Large intestine (tissue), 3 donors: ENCODE measurements around the gene GID8. TPM values are rescaled to one million over a fixed set of nuclear protein-coding genes. Genes with fewer than 3 reads are reported as not detected.

ENCODE experiments used
- DNase-seq, 2 donors: peaks; one replicate each; pipeline versions ENCODE4 v3.0.0 to v3.0.0-alpha.2; 2013
- H3K27ac ChIP-seq: one replicate; pipeline ENCODE4 v1.5.1; 2013; ENCODE audit warnings: low read length
- H3K27me3 ChIP-seq: 2 replicates; pipeline ENCODE4 v1.6.1; 2013; ENCODE audit warnings: low read length; ENCODE audit not compliant: control insufficient read depth, insufficient read depth
- H3K36me3 ChIP-seq: 2 replicates; pipeline ENCODE4 v1.6.1; 2013; ENCODE audit warnings: low read length; ENCODE audit not compliant: control insufficient read depth, insufficient read depth
- H3K4me1 ChIP-seq: one replicate; pipeline ENCODE4 v1.6.1; 2013; ENCODE audit warnings: low read length; ENCODE audit not compliant: control insufficient read depth, insufficient read depth
- H3K4me3 ChIP-seq: one replicate; pipeline ENCODE4 v1.5.1; 2013; ENCODE audit warnings: low read length
- H3K9me3 ChIP-seq: one replicate; pipeline ENCODE4 v1.6.1; 2013; ENCODE audit warnings: mild to moderate bottlenecking, low read depth, low read length, moderate library complexity; ENCODE audit not compliant: control insufficient read depth
- WGBS: methylation state at CpG from one replicate; pipeline ENCODE4 v1.1.5; 2013; ENCODE audit warnings: low lambda C conversion rate; ENCODE audit not compliant: insufficient coverage; 5-methylcytosine and 5-hydroxymethylcytosine counted together
- polyA plus RNA-seq: library from polyadenylated mRNA; unstranded; fragments of 120-200 nt; gene quantifications from one replicate; pipeline ENCODE4 v1.2.1, GENCODE V29; 2013

The GID8 gene
- polyA plus RNA-seq, 1 donor = 32.2 TPM

DNA sequence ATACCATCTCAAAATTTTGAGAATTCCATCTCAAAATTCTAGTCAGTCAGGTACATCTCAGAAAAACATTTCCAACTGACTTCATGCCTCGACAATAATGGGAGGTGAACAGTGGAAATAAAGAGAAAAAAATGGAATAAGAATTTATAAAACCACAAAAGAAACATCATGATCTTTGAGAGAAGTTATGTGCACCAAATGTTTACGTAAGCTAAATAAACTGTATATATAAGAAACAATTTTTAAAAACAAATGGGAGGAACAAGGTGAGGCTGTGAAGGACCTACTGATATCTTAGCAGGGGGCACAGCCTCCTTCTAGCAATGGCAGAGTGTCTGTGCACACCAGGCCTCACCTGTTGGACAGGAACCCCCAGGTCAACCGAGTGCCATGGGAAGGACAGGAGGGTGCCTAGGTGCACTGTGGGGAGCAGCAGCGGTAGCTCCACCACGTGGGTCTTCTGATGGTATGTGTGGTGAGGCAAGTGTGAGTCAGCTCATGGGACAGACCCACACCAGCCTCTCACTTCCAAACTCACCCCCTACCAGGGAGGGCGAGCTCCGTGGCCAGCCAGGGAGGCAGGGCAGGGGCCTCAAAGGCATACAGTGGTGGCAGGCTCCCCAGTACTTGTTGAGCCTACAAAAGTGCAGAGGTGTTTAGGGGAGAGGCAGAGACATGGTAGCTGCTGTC is 34.9 kb upstream of the GID8 start:
- Histone ChIP-seq H3K4me1 (peaks cover 12% of the 10 kb centered on the region), H3K27me3 (no peaks in the 10 kb centered on the region), H3K9me3 (no peaks in the 10 kb centered on the region), H3K4me3 (no peak overlapping the region), H3K27ac (no peak overlapping the region), H3K36me3 (peaks cover 65% of the 10 kb centered on the region)
- 90% methylated on average over 2 of the region's 7 CpGs for WGBS
- DNase-seq = no peak

DNA sequence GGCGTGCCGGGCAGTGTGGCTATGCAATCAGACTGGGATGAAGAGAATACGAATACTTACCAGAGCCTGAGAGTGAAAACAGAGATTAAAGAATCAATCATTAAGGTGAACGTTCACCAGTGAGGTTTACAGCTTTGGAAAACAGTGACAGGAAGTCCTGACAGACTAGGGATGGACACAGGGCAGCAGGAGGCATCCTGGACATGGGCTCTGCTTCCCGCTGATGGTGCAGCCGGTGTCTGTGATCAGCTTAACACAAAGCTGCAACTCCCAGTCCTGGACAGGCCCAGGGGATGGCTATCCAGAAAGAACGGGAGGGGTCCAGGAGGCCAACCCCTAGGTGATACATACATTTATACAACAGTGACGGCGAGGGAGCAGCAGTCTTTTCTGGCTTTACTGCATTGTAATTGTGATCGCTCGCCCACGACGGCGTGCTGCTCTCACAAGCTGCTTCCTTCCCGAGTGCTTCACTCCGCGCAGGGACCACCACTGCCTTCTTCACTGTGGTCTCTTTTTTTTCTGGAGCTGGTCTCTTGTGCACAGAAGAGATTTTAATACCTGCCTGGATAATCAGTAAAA is 32.3 kb upstream of the GID8 start:
- no CpG with 5 or more reads among the region's 17 CpGs for WGBS
- Histone ChIP-seq H3K27ac (no peak overlapping the region), H3K4me3 (no peak overlapping the region), H3K27me3 (no peaks in the 10 kb centered on the region), H3K9me3 (no peaks in the 10 kb centered on the region), H3K4me1 (no peaks in the 10 kb centered on the region), H3K36me3 (peaks cover 91% of the 10 kb centered on the region)
- no peak for DNase-seq

DNA sequence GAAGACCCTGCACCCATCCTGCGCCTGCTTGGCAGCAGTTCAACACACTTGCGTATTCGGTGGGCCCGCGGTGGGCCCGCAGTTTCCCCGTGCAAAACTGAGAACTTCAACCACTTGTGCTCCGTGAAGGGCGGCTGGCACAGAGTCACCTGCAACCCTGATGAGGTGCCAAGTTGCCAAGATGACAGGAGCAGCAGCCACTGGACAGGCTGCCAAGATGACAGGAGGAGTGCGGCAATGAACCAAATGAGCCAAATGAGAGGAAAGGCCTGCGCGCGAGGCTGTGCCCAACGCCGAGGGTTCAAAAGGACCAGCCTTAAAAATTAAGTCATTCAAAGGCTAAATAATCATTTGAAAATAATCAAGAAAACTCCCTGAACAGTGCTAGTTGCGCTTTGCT is 31.7 kb upstream of the GID8 start:
- whole genome bisulfite sequencing = 100% methylated on average over 5 of the region's 16 CpGs
- H3K36me3 ChIP-seq = peaks cover 94% of the 10 kb centered on the region

DNA sequence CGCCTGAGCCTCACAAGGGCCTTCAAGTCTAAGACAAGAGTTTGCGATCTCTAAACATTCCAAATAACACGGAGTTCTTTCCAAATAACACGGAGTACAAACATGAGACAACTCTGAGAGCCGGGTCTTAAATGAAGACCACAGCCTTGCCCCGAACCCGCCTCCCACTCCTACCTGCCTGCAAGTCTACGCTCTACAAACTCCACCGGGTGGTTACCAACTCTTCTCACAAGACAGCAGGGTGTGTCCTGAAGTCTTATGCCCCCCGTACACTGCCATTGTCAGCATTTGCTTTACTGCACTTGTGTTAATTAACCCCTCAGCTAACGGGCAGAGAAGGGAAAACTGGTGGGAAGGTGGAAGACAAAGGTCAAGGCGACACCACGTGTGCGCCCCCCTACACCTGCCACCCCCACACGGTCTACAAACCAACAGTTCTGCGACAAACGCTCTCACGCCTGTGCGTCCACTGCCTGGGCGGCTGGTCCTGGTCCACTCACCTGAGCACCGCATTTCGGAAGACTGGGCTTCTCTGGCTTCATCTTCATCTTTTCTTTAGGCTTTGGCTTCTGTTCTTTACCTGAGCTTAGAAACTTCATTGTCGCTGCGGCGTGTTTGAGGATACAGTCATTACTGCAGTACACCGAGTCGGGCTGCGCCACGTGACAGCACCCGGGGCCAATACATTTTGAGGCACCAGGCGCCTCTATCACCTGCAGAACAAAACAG is 31.1 kb upstream of the GID8 start:
- H3K4me3 ChIP-seq = no peak overlapping the region
- H3K27ac ChIP-seq = no peak overlapping the region
- DNase-seq = no peak
- peaks cover 5% of the 10 kb centered on the region for H3K9me3 ChIP-seq
- H3K36me3 ChIP-seq = peaks cover 96% of the 10 kb centered on the region
- 87% methylated on average over 3 of the region's 31 CpGs for WGBS
- no peaks in the 10 kb centered on the region for H3K4me1 ChIP-seq
- no peaks in the 10 kb centered on the region for H3K27me3 ChIP-seq

More for the DNA sequence above, 31.7 kb upstream of the GID8 start:
- peaks cover 4% of the 10 kb centered on the region for H3K9me3 ChIP-seq
- no peak overlapping the region for H3K4me3 ChIP-seq
- no peaks in the 10 kb centered on the region for H3K4me1 ChIP-seq
- H3K27me3 ChIP-seq = no peaks in the 10 kb centered on the region
- no peak overlapping the region for H3K27ac ChIP-seq
- DNase-seq = no peak

DNA sequence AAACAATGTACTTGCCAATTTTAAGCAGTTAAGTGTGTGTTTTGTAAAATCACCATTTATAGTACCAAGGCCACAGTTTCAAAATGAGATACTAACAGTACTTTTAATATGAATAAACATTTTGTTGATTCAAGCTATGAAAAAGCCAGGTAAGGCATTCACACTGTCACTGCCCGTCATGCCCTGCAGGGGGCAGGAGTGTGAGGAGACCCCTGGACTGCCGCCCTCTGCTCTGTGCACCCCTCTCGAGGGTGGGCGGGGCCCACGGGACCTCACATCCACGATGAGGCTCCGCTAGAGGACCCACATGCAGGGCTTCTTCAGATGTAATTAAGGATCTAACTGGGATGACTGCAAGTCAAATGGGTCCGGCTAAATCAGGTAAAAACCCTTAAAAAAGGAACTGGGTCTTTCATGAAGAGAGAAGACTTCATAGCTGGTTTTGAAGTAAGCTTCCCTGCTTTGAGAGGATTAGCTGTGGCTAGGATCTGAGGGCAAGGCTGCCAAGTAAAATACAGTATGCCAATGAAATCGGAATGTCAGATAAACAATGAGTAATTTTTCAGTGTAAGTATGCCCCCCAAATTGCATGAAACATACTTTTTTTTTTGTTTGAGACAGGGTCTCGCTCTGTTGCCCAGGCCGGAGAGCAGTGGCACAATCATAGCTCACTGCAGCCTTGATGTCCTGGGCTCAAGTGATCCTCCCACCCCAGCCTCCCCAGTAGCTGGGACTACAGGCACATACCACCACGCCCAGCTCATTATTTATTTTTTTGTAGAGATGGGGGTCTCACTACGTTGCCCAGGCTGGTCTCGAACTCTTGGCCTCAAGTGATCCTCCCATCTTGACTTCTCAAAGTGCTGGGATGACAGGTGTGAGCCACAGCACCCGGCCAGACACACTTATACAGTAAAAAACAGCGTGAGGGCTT is 30.3 kb upstream of the GID8 start:
- H3K9me3 ChIP-seq = peaks cover 5% of the 10 kb centered on the region
- peaks cover 93% of the 10 kb centered on the region for H3K36me3 ChIP-seq
- no peak for DNase-seq
- no peaks in the 10 kb centered on the region for H3K27me3 ChIP-seq
- no peaks in the 10 kb centered on the region for H3K4me1 ChIP-seq
- H3K4me3 ChIP-seq = no peak overlapping the region
- WGBS = 100% methylated on average over 1 of the region's 16 CpGs
- H3K27ac ChIP-seq = no peak overlapping the region

GRCh38 chr20:62908971-62909791 is 28.8 kb upstream of the GID8 start:
- no CpG with 5 or more reads among the region's 18 CpGs for WGBS
- Histone ChIP-seq H3K4me3 (no peak overlapping the region), H3K36me3 (peaks cover 88% of the 10 kb centered on the region), H3K27me3 (no peaks in the 10 kb centered on the region), H3K9me3 (peaks cover 5% of the 10 kb centered on the region), H3K27ac (no peak overlapping the region), H3K4me1 (no peaks in the 10 kb centered on the region)
- no peak for DNase-seq

GRCh38 chr20:62910217-62910766 is 27.7 kb upstream of the GID8 start:
- no peak overlapping the region for H3K27ac ChIP-seq
- H3K4me3 ChIP-seq = no peak overlapping the region
- H3K4me1 ChIP-seq = peaks cover 7% of the 10 kb centered on the region
- peaks cover 5% of the 10 kb centered on the region for H3K9me3 ChIP-seq
- no peak for DNase-seq
- no peaks in the 10 kb centered on the region for H3K27me3 ChIP-seq
- WGBS = 83% methylated on average over 4 of the region's 11 CpGs
- H3K36me3 ChIP-seq = peaks cover 78% of the 10 kb centered on the region

DNA sequence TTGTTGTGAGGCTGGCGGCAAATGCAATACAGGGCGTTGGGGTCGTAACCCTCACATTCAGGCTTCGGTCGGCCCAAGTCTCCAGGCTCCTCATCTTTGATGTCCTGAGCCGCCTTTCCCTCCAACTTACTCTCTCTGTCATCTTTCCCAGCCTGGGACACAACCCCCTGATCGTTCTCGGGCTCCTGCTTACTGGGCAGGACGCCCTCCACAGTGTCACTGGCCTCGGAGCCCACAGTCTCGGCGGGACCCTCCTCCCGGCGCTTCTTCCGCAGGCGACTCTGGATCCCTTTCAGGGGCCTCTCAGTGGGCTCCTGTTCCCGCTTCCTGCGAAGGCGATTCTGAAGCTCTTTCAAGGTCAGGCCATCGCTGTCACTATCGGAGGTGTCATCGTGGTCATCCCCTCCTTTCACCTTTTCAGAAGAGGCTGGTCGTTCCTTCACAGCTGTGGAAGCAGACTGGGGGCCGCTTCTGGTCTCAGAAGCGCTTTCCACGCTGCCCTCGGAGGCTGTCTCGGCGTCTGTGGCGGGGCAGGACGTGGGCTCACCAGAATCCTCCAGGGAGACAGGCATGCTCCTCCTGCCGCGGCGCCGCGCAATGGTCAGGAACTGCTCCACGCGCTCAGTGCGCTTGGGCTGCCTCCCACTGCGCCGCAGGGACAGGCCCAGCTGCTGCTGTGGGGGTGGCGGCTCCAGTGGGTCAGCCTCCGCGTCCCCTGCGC is 27.0 kb upstream of the GID8 start:
- Histone ChIP-seq H3K9me3 (peaks cover 5% of the 10 kb centered on the region), H3K36me3 (peaks cover 72% of the 10 kb centered on the region), H3K4me3 (no peak overlapping the region), H3K27ac (no peak overlapping the region), H3K27me3 (no peaks in the 10 kb centered on the region), H3K4me1 (peaks cover 7% of the 10 kb centered on the region)
- DNase-seq = no peak
- WGBS = 80% methylated on average over 2 of the region's 45 CpGs

DNA sequence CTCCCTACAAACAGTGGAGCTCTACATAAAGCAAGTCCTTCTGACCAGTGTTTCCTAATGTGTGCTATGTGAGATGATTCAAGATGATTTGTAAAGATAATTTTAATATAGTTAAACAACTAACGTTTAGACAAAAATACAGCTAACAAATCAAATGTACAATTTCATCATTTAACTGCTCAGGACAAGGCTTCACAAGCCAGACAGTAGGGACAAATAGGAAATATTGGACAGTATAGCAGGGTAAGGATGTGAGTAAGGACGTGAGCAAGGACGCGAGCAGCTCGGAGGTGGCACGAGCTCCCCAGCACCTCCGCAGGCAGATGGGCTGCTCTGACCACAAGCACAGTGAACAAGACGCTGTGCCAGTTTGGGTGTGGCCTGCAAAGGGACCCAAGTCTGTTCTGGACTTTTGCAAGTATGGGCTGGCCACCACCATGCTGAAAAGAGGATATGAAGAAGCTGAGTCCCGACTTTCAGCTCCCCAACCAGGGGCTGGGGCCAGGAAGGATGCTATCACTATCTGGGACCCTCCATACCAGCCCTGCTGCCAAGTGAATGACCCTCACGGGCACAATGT is 26.2 kb upstream of the GID8 start:
- 67% methylated on average over 1 of the region's 10 CpGs for WGBS
- Histone ChIP-seq H3K9me3 (peaks cover 5% of the 10 kb centered on the region), H3K27ac (no peak overlapping the region), H3K4me1 (peaks cover 7% of the 10 kb centered on the region), H3K4me3 (no peak overlapping the region), H3K27me3 (no peaks in the 10 kb centered on the region), H3K36me3 (peaks cover 63% of the 10 kb centered on the region)
- no peak for DNase-seq
